CD4-positive, alpha-beta T cell treated with Interferon alpha-2 for 1 hour (primary cell): ENCODE data around the gene SHLD2.
"Not testable (repeated sequence)": the region's sequence is repeated elsewhere in the genome, so short reads cannot be mapped to it uniquely, and the experiment has no call there.

ENCODE experiments used
- DNase-seq, 2 donors: peaks; one replicate each; pipeline ENCODE4 v3.0.0-alpha.2; 2020 to 2022

SHLD2 gene

GRCh38 chr10:87089746-87090145, 5.3 kb upstream of the SHLD2 start:
- DNase-seq: no peak

GRCh38 chr10:87090779-87091178, 4.2 kb upstream of the SHLD2 start:
- no peak for DNase-seq

- peak in 1 of 2 donors; percentile 39 for DNase-seq
Observed at GRCh38 chr10:87092376-87092860, 2.6 kb upstream of the SHLD2 start.

DNA sequence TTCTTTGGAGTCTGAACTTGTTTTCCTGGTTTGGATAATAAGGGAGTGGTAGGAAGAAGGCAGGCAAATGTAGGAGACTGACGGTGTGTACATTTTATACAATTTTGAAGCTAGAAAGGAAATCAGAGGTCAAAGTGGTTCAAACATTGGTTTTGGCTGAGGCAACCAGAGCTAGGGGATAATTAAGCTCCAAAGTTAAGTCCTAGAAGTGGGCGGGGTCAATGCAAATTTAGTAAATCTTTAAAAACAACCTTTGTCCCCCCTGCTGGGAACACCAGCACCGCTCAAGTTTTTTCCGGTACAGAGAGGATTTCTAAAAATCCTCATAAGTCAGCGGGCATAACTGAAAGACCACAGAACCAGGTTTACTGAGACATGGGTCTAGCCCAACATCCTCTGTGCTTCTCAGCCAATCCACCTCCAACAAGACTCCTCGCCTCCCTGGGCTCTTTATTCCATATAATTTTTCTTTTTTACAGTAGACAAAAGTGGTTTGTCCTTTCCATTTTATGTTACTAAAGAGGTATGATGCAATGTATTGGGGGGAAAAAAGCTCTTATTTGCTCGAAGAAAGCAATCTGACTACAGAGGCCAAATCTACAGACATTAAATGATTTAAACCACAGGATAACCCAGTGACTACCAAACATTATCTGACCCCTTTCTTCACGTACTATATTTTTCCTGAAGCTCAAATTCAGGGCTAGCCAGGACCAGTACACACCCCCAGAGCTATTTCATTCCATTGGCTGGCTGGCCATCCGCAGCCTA, 2.0 kb upstream of the SHLD2 start:
- DNase-seq: peak; percentile 15 to 57

DNA sequence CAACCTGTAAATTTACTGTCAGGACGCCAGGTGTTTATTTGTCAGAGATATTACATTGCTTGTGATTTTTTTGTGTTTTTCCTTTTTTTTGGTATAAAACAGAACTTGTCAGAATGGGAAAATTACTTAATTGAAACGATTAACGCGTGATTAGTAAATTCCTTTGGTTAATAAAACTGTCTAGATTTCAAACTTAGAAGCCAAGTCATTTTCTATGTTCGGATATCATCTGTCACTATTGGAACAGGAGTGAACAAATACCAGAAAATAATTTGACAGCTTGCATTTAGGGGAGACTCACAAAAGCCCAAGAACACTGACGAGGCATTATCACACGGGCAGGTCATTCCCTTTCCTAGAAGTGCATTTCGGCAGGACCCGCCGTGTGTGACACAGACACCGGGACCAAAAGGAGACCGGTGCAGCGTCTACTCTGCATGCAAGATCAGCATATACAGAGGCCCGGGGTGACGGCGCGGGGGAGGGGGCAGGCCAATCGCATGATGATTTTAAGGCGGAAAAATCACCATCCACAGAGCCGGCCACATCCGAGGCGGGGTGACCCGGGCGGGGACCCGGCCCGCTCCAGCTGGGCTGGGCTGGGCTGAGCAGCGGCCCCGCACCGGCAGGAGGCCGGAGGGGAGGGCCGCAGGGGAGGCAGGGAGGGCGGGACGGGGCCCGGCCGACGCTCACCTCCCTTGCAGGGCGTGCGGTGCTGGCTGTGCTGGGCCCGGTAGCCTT, 1.2 kb upstream of the SHLD2 start:
- DNase-seq: peak; percentile 56 to 70

- peak; percentile 74 to 83 for DNase-seq
Observed at GRCh38 chr10:87095236-87095945, 385 bp downstream of the SHLD2 start.

DNA sequence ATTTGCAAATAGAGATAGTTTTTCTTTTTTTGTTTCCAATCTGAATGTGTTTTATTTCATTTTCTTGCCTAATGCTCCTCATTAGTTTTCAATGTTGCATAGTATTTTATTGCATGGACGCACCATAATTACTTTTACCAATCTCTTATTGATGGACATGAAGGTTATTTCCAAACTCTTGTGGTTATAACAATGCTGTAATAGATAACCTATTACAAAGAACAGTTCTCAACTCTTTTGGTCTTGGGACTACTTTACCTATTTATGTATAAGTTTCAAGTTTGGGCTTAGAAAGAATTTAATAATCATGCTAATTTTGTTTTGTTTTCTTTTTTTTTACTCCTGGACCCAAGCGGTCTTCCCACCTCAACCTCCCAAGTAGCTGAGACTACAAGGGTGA, 7.0 kb downstream of the SHLD2 start:
- no peak for DNase-seq

GRCh38 chr10:87104727-87105126, 9.7 kb downstream of the SHLD2 start:
- DNase-seq: not testable (repeated sequence)

DNA sequence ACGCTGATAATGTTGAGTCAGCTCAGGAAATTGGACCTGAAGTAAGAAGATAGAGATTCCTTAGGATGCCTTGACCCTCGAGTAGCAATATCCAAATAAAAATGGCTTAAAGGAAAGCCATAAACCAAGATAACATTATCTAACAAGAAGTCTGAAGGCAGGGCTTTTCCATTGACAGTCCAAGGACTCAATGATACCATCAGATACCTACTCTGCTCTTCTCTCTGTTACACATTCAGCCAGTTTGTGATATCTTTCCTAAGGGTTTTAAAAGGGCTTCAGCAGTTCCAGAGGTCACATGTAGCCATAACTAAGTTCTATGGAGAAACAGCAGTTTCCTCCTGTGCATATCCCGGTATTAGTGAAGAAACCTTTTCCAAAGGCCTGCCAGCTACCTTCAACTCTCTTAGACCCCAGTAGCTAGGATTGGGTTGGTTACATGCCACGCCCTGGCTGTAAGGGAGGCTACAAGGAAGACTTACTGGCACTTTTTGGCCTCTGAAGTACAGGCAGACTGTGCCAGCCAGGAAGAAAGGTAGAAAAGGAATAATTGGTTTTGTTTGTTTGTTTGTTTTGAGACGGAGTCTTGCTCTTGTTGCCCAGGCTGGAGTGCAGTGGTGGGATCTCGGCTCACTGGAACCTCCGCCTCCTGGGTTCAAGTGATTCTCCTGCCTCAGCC, 10.6 kb downstream of the SHLD2 start:
- DNase-seq: no peak

DNA sequence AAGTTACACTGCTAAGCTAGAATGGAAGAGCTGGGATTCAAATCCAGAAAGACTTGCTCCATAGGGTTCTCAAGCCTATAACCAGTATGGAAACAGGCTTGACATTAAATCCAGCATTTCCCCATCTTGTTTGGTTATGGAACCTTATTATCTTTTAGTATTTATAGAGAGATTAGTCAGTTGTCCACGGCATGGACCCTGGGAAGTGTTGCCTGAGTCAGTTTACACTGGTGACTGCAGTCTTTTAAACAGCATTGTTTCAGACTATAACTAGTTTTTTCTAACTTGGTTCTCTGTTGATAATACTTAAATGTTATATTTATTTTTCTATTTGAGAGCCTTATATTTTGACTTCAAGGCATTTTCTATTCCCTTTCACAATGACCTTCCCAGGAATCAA, 23.1 kb downstream of the SHLD2 start:
- not testable (repeated sequence) for DNase-seq

DNA sequence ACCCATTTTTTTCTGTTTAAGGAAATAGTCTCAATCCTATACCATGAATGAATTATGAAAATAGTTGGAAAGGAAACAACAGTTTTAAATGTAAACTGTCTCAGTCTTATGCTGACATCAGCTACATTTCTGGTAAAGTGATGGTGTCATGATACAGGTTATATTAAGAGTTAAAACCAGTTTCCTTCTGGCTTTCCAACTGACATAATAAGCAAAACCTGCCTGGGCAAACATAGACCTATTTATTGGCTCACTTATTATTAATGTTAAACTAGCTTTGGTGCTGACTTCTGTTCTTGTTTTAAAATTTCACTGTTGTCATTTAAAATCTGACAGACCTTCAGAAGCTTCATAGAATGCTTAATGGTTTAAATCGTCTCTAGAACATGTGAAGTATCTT, 24.0 kb downstream of the SHLD2 start:
- DNase-seq: not testable (repeated sequence)

GRCh38 chr10:87123351-87123750, 28.3 kb downstream of the SHLD2 start:
- not testable (repeated sequence) for DNase-seq

GRCh38 chr10:87127048-87127447, 32.0 kb downstream of the SHLD2 start:
- not testable (repeated sequence) for DNase-seq

DNA sequence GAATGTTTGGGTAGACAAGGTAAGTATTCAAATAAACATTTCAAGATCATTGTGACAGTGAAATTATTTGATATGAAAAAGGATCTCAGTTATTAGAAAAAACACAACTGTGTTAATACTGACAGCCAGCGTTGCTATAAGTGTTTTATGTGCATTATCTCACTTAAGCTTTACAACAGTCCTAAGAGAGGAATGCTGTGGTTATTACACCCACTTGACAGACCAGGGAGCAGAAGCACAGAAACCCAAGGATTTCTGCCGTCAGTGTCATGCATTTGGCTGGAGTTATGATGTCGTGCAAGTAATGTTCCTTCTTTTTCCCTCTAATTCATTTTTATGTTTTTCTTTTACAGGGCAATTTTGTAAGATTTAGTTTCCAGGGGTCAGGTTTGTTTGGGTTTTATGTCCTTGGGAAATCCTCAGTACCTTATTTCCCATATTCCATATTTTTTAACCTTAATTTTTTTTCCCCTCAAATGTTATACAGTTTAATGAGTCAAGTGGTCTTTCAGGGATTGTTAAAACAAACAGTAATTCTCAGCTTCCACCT, 32.7 kb downstream of the SHLD2 start:
- not testable (repeated sequence) for DNase-seq

DNA sequence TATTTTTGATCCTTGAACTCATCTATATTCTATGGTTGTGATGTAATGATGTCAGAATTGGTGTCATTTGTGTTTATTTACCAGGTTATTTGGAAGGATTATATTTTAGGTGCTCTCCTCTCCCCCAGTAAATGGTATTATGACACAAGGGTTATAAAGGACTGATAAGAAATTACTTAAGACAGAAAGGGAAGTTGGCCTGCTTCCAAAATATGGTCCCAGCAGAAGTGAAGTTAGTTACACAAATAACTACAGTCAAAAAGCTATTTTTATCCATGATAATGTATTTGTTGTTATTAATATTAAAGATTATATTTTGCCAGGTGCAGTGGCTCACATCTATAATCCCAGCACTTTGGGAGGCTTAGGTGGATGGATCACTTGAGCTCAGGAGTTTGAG, 37.2 kb downstream of the SHLD2 start:
- DNase-seq: not testable (repeated sequence)

GRCh38 chr10:87133936-87134335, 38.9 kb downstream of the SHLD2 start:
- DNase-seq: not testable (repeated sequence)

DNA sequence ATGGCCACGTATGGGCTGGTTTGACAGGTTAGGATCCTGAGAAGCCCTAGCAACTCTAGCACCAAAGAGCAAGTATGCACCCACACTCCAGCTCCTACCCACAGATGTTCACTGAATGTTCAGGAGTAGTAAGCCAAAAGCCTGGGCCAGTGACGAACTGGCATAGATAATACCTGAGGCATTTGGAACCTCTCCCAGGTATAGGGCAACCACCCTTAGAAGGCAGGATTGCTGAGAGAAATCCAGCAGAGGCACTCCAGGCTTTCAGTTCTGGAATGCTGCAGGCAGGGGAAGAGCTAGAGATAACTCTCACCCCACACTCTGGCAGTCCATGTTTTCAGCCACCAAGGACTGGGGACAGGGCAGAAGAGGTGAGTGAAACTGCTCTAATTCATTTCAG, 39.4 kb downstream of the SHLD2 start:
- DNase-seq: not testable (repeated sequence)

- not testable (repeated sequence) for DNase-seq
Observed at GRCh38 chr10:87137478-87137877, 42.5 kb downstream of the SHLD2 start.

GRCh38 chr10:87142230-87143108, 47.5 kb downstream of the SHLD2 start:
- not testable (repeated sequence) for DNase-seq

DNA sequence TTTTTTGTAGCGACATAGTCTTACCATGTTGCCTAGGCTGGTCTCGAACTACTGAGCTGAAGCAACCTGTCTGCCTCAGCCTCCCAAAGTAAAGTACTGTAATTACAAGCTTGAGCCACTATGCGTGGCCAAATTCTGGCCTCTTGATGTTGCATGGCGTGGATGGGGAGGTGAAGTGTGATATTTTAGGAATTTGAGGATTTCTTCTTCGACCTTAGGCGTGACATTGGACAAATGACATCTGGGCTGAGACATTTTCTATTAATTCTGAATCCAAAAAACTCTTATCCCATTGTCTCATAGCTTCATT, 48.1 kb downstream of the SHLD2 start:
- DNase-seq: not testable (repeated sequence)

GRCh38 chr10:87145598-87145997, 50.6 kb downstream of the SHLD2 start:
- not testable (repeated sequence) for DNase-seq
